Measurements from ENCODE around the gene ASNS. TPM values are rescaled to one million over a fixed set of nuclear protein-coding genes. Genes with fewer than 3 reads are reported as not detected.

The ASNS gene
- total RNA-seq, 1 donor from 2014 or later = 80.6 TPM

Other genes with a start within 250 kb of the ASNS start
- gene TAC1, start 140.3 kb downstream of the ASNS start, total RNA-seq = 0.28 TPM in 1 of 2 replicates, not detected in the other
- not detected in 2 replicates for gene OCM2, start 117.8 kb upstream of the ASNS start, total RNA-seq
- 12.0 and 15.1 TPM in 2 replicates for gene LMTK2, start 234.5 kb upstream of the ASNS start, total RNA-seq